HepG2 (cell line): ENCODE data around the gene HDGFL2. TPM values are rescaled to one million over a fixed set of nuclear protein-coding genes. Genes with fewer than 3 reads are reported as not detected.

Experiments
- ATAC-seq: fragments of 200-7000 bp; cut with Tn5 transposase; 3 replicates; pipeline ENCODE4 v1.9.1; 2020; ENCODE audit warnings: mild to moderate bottlenecking, moderate library complexity
- BruUV-seq: library from RNA; stranded (reverse); fragments of 400-500 nt; replicated peaks from 2 replicates; lab custom pipeline; 2021; lab: Mats Ljungman, UMichigan
- CTCF ChIA-PET: fragments of 300-600 bp; formaldehyde crosslinking; extraction: SDS; loops from one replicate; lab custom pipeline; 2021; ENCODE audit warnings: low total read pairs, inconsistent platforms, low intra/inter-chr PET ratio; lab: Yijun Ruan, JAX
- POLR2A ChIA-PET: fragments of 350-600 bp; sonication (Branson Sonifier 250); formaldehyde crosslinking; loops from one replicate; lab custom pipeline; 2020; ENCODE audit warnings: antibody characterized with exemption, inconsistent platforms; lab: Yijun Ruan, JAX
- DNase-seq: peaks from one replicate; pipeline ENCODE4 v3.0.0-alpha.2; 2015; ENCODE audit warnings: low spot score
- FAIRE-seq: peaks from 3 replicates; lab custom pipeline; 2011; peaks lifted over from hg19 to GRCh38; lab: Jason Lieb, UNC
- H2AFZ ChIP-seq: one replicate; pipeline ENCODE4 v1.6.1; 2011; ENCODE audit warnings: low read length, inconsistent platforms
- H3K27ac ChIP-seq: fragments of 300-600 bp; 3 replicates; pipeline ENCODE4 v1.8.0; 2011; ENCODE audit warnings: mixed run types, mild to moderate bottlenecking, mixed read lengths, low read length, inconsistent platforms; ENCODE audit not compliant: insufficient read depth; ENCODE audit errors: extremely low read length
- H3K27me3 ChIP-seq, 2 experiments: fragments of 200-600 bp in 1 of 2; 2 replicates in 1 of 2; 3 replicates in 1 of 2; pipeline versions ENCODE4 v1.6.0 to v1.8.0; 2011; ENCODE audit warnings: low read length in 2 of 2, mild to moderate bottlenecking in 2 of 2, moderate library complexity in 2 of 2, inconsistent platforms in 1 of 2; ENCODE audit not compliant: insufficient read depth in 2 of 2, control insufficient read depth in 1 of 2
- H3K36me3 ChIP-seq, 2 experiments: fragments of 200-600 bp in 1 of 2; replicated peaks in 1 of 2; 2 replicates in 1 of 2; 3 replicates in 1 of 2; pipeline versions ENCODE4 v1.5.1 to v1.8.0; 2011; ENCODE audit warnings: low read length in 2 of 2, inconsistent platforms in 1 of 2; ENCODE audit not compliant: insufficient read depth in 2 of 2, control insufficient read depth in 1 of 2
- H3K4me1 ChIP-seq: 2 replicates; pipeline ENCODE4 v1.5.1; 2012; ENCODE audit warnings: low read length, inconsistent platforms; ENCODE audit not compliant: insufficient read depth
- H3K4me2 ChIP-seq: 2 replicates; pipeline ENCODE4 v1.6.0; 2011; ENCODE audit warnings: low read depth, low read length, inconsistent platforms
- H3K4me3 ChIP-seq, 3 experiments: fragments of 200-600 bp in 1 of 3; sonication (generic), shearing (Covaris generic) in 1 of 3; replicated peaks in 1 of 3; 2 replicates each; pipeline ENCODE4 v1.5.1; 2011 to 2016; ENCODE audit warnings: low read length in 3 of 3, inconsistent platforms in 2 of 3, low read depth in 2 of 3, mild to moderate bottlenecking in 2 of 3, control low read depth in 1 of 3, mixed read lengths in 1 of 3; ENCODE audit not compliant: insufficient read depth in 1 of 3
- H3K79me2 ChIP-seq: one replicate; pipeline ENCODE4 v1.6.1; 2011; ENCODE audit warnings: low read length, inconsistent platforms; ENCODE audit not compliant: insufficient read depth
- H3K9ac ChIP-seq: 2 replicates; pipeline ENCODE4 v1.6.0; 2011; ENCODE audit warnings: mild to moderate bottlenecking, low read depth, low read length, inconsistent platforms; ENCODE audit not compliant: insufficient read depth
- H3K9me3 ChIP-seq: 2 replicates; pipeline ENCODE4 v1.5.1; 2012; ENCODE audit warnings: mild to moderate bottlenecking, low read length
- H4K20me1 ChIP-seq: 2 replicates; pipeline ENCODE4 v1.6.0; 2011; ENCODE audit warnings: inconsistent platforms, mild to moderate bottlenecking, low read length, moderate library complexity; ENCODE audit not compliant: insufficient read depth
- ZKSCAN1 ChIP-seq: fragments of 150-350 bp; IDR thresholded peaks from 2 replicates; pipeline ENCODE4 v1.6.1; 2014; ENCODE audit warnings: low read length
- ZNF484 ChIP-seq: sonication (generic); formaldehyde crosslinking; IDR thresholded peaks from 2 replicates; pipeline ENCODE4 v1.5.1; 2020; ENCODE audit warnings: mild to moderate bottlenecking, low read depth, missing genetic modification reagents, borderline replicate concordance
- ZNF883 ChIP-seq: sonication (generic); formaldehyde crosslinking; IDR thresholded peaks from 2 replicates; pipeline ENCODE4 v1.5.1; 2020; ENCODE audit warnings: mild to moderate bottlenecking, missing genetic modification reagents; ENCODE audit errors: not compliant biosample characterization
- WGBS: methylation state at CpG from one replicate; pipeline ENCODE4 v1.1.6; 2017; ENCODE audit warnings: low lambda C conversion rate; 5-methylcytosine and 5-hydroxymethylcytosine counted together
- in situ Hi-C: cut with HindIII; loops from 2 replicates; pipeline ENCODE4 v1.10.0; 2017; ENCODE audit warnings: low pct_unique_long_range_greater_than_20kb; ENCODE audit not compliant: extremely low pct_ligation_motif_present
- intact Hi-C: fragments of 100-400 bp; cut with micrococcal nuclease; formaldehyde crosslinking; loops from one replicate; pipeline ENCODE4 v1.10.0; 2022; ENCODE audit not compliant: unreplicated experiment
- polyA plus RNA-seq, 8 experiments: library from polyadenylated mRNA; depleted of rRNA in 3 of 8; stranded (reverse) in 7 of 8; unstranded in 1 of 8; fragments of >200 nt; fragmentation: Illumina TruSeq in 4 of 8; extraction: Trizol in 4 of 8; gene quantifications; 2 replicates each; pipeline versions ENCODE4 v1.2.1 to v1.2.3, GENCODE V29; 2011 to 2016; ENCODE audit warnings: low read depth in 4 of 8, missing spikeins in 1 of 8, mixed read lengths in 1 of 8; ENCODE audit not compliant: insufficient read depth in 1 of 8
- total RNA-seq, 5 experiments: library from RNA; depleted of rRNA; stranded (reverse); fragments of >200 nt; fragmentation: Illumina TruSeq; extraction: Trizol; gene quantifications; 2 replicates each; pipeline ENCODE4 v1.2.3, GENCODE V29; 2016; ENCODE audit warnings: low read depth in 1 of 5
- TF ChIP-seq, protein P1 (sequence below): sonication (generic); formaldehyde crosslinking; IDR thresholded peaks from 2 replicates; pipeline ENCODE4 v1.4.0; 2020; ENCODE audit warnings: missing genetic modification reagents
- TF ChIP-seq, protein P2 (sequence below): sonication (generic); formaldehyde crosslinking; IDR thresholded peaks from 2 replicates; pipeline ENCODE4 v1.5.0; 2020; ENCODE audit warnings: mild to moderate bottlenecking, missing genetic modification reagents, moderate library complexity
- TF ChIP-seq, protein P3 (sequence below): sonication (generic); formaldehyde crosslinking; IDR thresholded peaks from 2 replicates; pipeline ENCODE4 v1.4.0; 2020; ENCODE audit warnings: mild to moderate bottlenecking, missing genetic modification reagents

HDGFL2 gene
- total and polyA plus RNA-seq, 2 of the 13 experiments (the other 11 are each of a cell fraction or from before 2014, with no cell fraction given), result 20.0 to 51.1 TPM

DNA sequence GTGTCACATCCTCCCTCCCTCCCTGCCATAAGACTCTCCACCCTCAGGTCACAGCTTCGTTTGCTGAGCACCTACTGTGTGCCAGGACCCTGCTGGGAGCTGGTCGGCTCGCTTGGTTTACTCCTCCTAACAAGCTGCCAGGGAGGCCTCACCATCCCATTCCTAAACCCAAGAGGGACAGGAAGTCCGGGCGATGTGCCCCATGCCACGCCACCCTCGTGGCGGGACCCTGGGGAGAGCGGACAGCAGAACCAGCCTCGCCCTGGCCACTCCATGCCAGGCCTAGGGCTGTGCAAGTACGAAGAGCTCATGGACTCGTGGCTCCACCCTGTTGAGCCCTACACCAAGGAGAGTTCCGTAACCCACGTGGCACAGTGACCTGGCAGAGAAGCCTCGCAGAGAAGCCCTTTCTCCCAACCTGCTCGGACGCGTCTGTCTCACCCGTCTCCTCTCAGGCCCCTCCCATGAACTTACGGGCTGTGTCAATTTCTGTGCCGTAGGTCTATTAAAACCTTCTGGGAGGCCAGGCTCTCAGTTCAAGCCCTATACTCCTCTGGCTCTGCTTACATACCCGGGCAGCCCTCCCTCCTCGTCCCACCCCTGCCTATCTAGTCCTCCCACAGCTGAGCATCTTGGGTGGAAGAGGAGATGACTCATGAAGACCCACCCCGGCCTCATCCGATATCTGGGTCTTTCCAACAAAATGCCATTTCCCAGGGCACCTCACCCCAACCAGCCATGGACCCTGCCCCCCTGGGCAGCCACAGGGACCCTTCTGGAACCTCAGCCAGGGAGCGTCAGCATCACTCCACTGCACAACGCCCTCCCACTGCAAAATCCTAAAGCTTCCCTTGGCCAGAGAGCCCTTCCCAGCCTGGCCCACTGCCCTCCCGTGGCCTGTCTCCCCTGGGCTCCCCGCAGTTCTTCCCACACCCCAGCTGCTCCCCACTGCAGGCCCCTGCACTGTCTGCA, 17.1 kb upstream of the HDGFL2 start:
- H3K4me1 ChIP-seq, result peaks cover 16% of the 10 kb centered on the region
- H3K27me3 ChIP-seq, result no peaks in the 10 kb centered on the region; a peak in 1 of 5 replicates
- DNase-seq (no peak), FAIRE-seq (no peak), ATAC-seq (no peak)
- H3K9ac ChIP-seq, result no peak overlapping the region
- H3K79me2 ChIP-seq, result peaks cover 10% of the 10 kb centered on the region
- ChIA-PET CTCF (no interaction called here), POLR2A (interaction anchor here (0.9 to 1.2 kb wide), 3 partner anchors 17 to 112 kb away, joined by 3 to 5 read pairs (median 4); partner anchors contain the start of gene HDGFL2)
- no peak overlapping the region for H3K27ac ChIP-seq
- no peaks in the 10 kb centered on the region for H3K9me3 ChIP-seq
- no peak overlapping the region; a peak in 1 of 6 replicates for H3K4me3 ChIP-seq
- WGBS, result 95% methylated on average over 25 of the region's 29 CpGs
- in situ Hi-C loops, result no loop called here
- no peak overlapping the region for H2AFZ ChIP-seq
- peak overlapping the region; percentile 97; the same call in 1 of the 2 replicates for H3K4me2 ChIP-seq
- intact Hi-C loops, result loop anchor here (5.0 kb wide), 1 partner anchor 53 kb away; the partner anchor contains the start of genes CHAF1A and SH3GL1
- H3K36me3 ChIP-seq, result peaks cover 9 to 21% of the 10 kb centered on the region in 2 experiments
- H4K20me1 ChIP-seq, result no peaks in the 10 kb centered on the region
- TF ChIP-seq ZKSCAN1 (peak; percentile 54; the same call in 1 of the 2 replicates), ZNF484 (CRISPR knock-in tag) (no peak)
- BruUV-seq, result no TSS peak

DNA sequence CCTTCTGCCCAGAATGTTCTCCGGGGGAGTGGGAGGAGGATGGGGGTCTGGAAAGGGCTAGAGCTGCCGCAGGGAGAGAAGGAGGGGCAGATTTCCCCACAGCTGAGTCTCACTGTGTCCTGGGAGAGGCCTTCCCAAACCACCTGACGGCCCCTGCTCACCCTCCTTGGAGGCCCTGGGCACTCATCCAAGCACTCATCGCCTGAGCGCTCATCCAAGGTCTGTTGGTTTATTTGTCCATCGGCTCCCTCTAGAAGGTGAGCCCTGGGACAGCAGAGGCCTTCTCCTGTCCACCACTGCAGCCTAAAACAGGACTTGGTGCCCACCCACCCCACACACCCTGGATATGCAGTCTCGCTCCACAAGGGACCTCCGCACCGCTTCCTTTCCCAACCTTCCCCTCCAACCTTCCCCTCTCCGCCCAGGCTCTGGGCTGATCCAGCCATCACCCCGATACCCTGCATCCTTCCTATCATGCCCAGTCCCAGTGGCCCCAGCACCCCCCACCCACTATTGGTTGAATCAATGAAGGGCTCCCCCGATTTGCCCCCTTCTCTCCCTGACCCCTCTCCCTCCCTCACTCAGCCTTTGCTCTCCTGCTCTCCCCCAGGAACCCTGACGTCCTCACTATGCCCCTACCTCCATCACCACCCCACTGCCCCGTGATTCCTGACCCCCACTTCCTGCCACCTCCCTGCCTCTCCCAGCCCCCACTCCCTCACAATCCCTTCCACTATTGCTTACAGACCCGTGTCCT, 16.2 kb upstream of the HDGFL2 start:
- Histone ChIP-seq H3K79me2 (peaks cover 10% of the 10 kb centered on the region), H3K4me2 (peak overlapping the region; percentile 97), H3K27me3 (no peaks in the 10 kb centered on the region; a peak in 1 of 5 replicates), H3K36me3 (peaks cover 9 to 21% of the 10 kb centered on the region in 2 experiments), H3K9ac (peak overlapping the region; percentile 82; the same call in 1 of the 2 replicates), H3K4me3 (peak overlapping the region; percentile 63 to 92 (median 85)), H3K9me3 (no peaks in the 10 kb centered on the region), H4K20me1 (no peaks in the 10 kb centered on the region), H3K27ac (no peak overlapping the region), H2AFZ (no peak overlapping the region), H3K4me1 (peaks cover 16% of the 10 kb centered on the region)
- in situ Hi-C loops (no loop called here), intact Hi-C loops (loop anchor here (5.0 kb wide), 1 partner anchor 54 kb away; the partner anchor contains the start of genes CHAF1A and SH3GL1)
- ChIA-PET CTCF (no interaction called here), POLR2A (interaction anchor here (0.7 to 5.5 kb wide), 4 partner anchors 16 to 65 kb away, joined by 3 to 37 read pairs (median 3); partner anchors contain the start of genes CHAF1A and HDGFL2)
- 69% methylated on average over 10 of the region's 15 CpGs for WGBS
- ATAC-seq (peak; percentile 12; the same call in 1 of the 3 replicates), DNase-seq (peak; percentile 25), FAIRE-seq (no peak)
- BruUV-seq, result no TSS peak
- TF ChIP-seq, protein P1, sequence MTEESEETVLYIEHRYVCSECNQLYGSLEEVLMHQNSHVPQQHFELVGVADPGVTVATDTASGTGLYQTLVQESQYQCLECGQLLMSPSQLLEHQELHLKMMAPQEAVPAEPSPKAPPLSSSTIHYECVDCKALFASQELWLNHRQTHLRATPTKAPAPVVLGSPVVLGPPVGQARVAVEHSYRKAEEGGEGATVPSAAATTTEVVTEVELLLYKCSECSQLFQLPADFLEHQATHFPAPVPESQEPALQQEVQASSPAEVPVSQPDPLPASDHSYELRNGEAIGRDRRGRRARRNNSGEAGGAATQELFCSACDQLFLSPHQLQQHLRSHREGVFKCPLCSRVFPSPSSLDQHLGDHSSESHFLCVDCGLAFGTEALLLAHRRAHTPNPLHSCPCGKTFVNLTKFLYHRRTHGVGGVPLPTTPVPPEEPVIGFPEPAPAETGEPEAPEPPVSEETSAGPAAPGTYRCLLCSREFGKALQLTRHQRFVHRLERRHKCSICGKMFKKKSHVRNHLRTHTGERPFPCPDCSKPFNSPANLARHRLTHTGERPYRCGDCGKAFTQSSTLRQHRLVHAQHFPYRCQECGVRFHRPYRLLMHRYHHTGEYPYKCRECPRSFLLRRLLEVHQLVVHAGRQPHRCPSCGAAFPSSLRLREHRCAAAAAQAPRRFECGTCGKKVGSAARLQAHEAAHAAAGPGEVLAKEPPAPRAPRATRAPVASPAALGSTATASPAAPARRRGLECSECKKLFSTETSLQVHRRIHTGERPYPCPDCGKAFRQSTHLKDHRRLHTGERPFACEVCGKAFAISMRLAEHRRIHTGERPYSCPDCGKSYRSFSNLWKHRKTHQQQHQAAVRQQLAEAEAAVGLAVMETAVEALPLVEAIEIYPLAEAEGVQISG (CRISPR knock-in tag), result peak; percentile 40; the same call in 1 of the 2 replicates
- TF ChIP-seq, protein P2, sequence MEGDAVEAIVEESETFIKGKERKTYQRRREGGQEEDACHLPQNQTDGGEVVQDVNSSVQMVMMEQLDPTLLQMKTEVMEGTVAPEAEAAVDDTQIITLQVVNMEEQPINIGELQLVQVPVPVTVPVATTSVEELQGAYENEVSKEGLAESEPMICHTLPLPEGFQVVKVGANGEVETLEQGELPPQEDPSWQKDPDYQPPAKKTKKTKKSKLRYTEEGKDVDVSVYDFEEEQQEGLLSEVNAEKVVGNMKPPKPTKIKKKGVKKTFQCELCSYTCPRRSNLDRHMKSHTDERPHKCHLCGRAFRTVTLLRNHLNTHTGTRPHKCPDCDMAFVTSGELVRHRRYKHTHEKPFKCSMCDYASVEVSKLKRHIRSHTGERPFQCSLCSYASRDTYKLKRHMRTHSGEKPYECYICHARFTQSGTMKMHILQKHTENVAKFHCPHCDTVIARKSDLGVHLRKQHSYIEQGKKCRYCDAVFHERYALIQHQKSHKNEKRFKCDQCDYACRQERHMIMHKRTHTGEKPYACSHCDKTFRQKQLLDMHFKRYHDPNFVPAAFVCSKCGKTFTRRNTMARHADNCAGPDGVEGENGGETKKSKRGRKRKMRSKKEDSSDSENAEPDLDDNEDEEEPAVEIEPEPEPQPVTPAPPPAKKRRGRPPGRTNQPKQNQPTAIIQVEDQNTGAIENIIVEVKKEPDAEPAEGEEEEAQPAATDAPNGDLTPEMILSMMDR (CRISPR knock-in tag), result peak; percentile 20; the same call in 1 of the 2 replicates
- peak; percentile 25 for TF ChIP-seq ZNF883
- TF ChIP-seq, protein P3, sequence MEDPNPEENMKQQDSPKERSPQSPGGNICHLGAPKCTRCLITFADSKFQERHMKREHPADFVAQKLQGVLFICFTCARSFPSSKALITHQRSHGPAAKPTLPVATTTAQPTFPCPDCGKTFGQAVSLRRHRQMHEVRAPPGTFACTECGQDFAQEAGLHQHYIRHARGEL (CRISPR knock-in tag), result no peak
